Fibroblast of lung (primary cell): Measurements from ENCODE around the gene KCNT2. TPM values are rescaled to one million over a fixed set of nuclear protein-coding genes. Genes with fewer than 3 reads are reported as not detected.

Experiments
- DNase-seq, 2 donors: peaks; one replicate each; pipeline versions ENCODE4 v3.0.0 to v3.0.0-alpha.2; 2010; ENCODE audit warnings: low read depth in 2 of 2
- H2AFZ ChIP-seq: 2 replicates; pipeline ENCODE4 v1.5.1; 2012; ENCODE audit warnings: low read length, control low read depth, inconsistent platforms
- H3K27ac ChIP-seq: 2 replicates; pipeline ENCODE4 v1.5.1; 2011; ENCODE audit warnings: low read length, control low read depth; ENCODE audit not compliant: insufficient read depth
- H3K27me3 ChIP-seq: 2 replicates; pipeline ENCODE4 v1.5.1; 2011; ENCODE audit warnings: mild to moderate bottlenecking, low read length; ENCODE audit not compliant: control insufficient read depth, insufficient read depth
- H3K36me3 ChIP-seq: 2 replicates; pipeline ENCODE4 v1.5.1; 2011; ENCODE audit warnings: low read length; ENCODE audit not compliant: control insufficient read depth, insufficient read depth
- H3K4me1 ChIP-seq: 2 replicates; pipeline ENCODE4 v1.5.1; 2011; ENCODE audit warnings: low read length; ENCODE audit not compliant: control insufficient read depth, insufficient read depth; ENCODE audit errors: extremely low read depth
- H3K4me2 ChIP-seq: 2 replicates; pipeline ENCODE4 v1.5.1; 2011; ENCODE audit warnings: low read length, control low read depth; ENCODE audit not compliant: insufficient read depth; ENCODE audit errors: extremely low read depth
- H3K4me3 ChIP-seq, 4 experiments: fragments of 200-600 bp in 1 of 4; sonication (generic) in 1 of 4; replicated peaks in 1 of 4; 2 replicates each; pipeline ENCODE4 v1.5.1; 2011 to 2016; ENCODE audit warnings: low read length in 4 of 4, low read depth in 3 of 4, mild to moderate bottlenecking in 3 of 4, control low read depth in 2 of 4, inconsistent platforms in 1 of 4, mixed read lengths in 1 of 4; ENCODE audit not compliant: insufficient read depth in 1 of 4; ENCODE audit errors: control extremely low read depth in 1 of 4
- H3K79me2 ChIP-seq: 2 replicates; pipeline ENCODE4 v1.5.1; 2012; ENCODE audit warnings: mild to moderate bottlenecking, low read length, inconsistent platforms; ENCODE audit not compliant: control insufficient read depth, insufficient read depth
- H3K9ac ChIP-seq: 2 replicates; pipeline ENCODE4 v1.5.1; 2011; ENCODE audit warnings: mild to moderate bottlenecking, low read length, control low read depth; ENCODE audit not compliant: insufficient read depth
- H3K9me3 ChIP-seq: 2 replicates; pipeline ENCODE4 v1.5.1; 2012; ENCODE audit warnings: low read depth, low read length; ENCODE audit not compliant: control insufficient read depth, insufficient read depth
- H4K20me1 ChIP-seq: 2 replicates; pipeline ENCODE4 v1.5.1; 2011; ENCODE audit warnings: low read length; ENCODE audit not compliant: control insufficient read depth, insufficient read depth; ENCODE audit errors: extremely low read depth
- EZH2 ChIP-seq: IDR thresholded peaks from 2 replicates; pipeline ENCODE4 v1.5.1; 2012; ENCODE audit warnings: low read length, control low read depth, mild to moderate bottlenecking; ENCODE audit errors: missing control alignments
- polyA plus RNA-seq, 2 donors: library from polyadenylated mRNA; depleted of rRNA in 1 of 2; stranded (reverse) in 1 of 2; unstranded in 1 of 2; fragments of >200 nt; gene quantifications; 2 replicates each; pipeline ENCODE4 v1.2.1, GENCODE V29; 2011 to 2012; ENCODE audit warnings: missing spikeins in 1 of 2
- total RNA-seq: library from RNA; depleted of rRNA; stranded (reverse); fragments of >200 nt; gene quantifications from 2 replicates; pipeline ENCODE4 v1.2.1, GENCODE V29; 2014
- TF ChIP-seq, protein P1 (sequence below), 2 donors: IDR thresholded peaks in 1 of 2; conservative IDR thresholded peaks in 1 of 2; 1 replicate in 1 of 2; 2 replicates in 1 of 2; pipeline ENCODE4 v1.5.1; 2011 to 2012; ENCODE audit warnings: low read length in 2 of 2, control low read depth in 1 of 2, inconsistent platforms in 1 of 2, low read depth in 1 of 2, mild to moderate bottlenecking in 1 of 2

Gene KCNT2
- total and polyA plus RNA-seq, 2 donors (not counting 1 experiment from before 2014, with no cell fraction given) = 0.96 to 8.1 TPM

DNA sequence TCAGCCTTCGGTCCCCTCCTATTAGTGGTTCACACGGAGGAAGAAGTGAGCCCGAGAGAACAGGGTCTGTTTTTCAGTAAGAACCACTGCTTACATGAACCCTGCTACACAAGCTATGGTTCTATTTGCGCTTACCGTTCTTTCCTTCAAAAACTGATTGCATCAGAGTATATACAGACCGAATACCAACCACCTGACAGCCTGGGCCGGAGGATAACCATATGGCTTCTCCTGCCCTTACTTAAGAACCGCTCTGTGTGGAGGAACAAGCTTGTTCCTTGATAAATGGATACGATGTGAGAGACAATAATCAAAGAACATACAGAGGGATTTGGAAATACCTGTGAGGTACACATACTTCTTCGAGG is 1.1 kb upstream of the KCNT2 start:
- no peak overlapping the region for H3K9ac ChIP-seq
- H3K4me1 ChIP-seq = peaks cover 3% of the 10 kb centered on the region
- DNase-seq = no peak
- TF ChIP-seq, protein P1, sequence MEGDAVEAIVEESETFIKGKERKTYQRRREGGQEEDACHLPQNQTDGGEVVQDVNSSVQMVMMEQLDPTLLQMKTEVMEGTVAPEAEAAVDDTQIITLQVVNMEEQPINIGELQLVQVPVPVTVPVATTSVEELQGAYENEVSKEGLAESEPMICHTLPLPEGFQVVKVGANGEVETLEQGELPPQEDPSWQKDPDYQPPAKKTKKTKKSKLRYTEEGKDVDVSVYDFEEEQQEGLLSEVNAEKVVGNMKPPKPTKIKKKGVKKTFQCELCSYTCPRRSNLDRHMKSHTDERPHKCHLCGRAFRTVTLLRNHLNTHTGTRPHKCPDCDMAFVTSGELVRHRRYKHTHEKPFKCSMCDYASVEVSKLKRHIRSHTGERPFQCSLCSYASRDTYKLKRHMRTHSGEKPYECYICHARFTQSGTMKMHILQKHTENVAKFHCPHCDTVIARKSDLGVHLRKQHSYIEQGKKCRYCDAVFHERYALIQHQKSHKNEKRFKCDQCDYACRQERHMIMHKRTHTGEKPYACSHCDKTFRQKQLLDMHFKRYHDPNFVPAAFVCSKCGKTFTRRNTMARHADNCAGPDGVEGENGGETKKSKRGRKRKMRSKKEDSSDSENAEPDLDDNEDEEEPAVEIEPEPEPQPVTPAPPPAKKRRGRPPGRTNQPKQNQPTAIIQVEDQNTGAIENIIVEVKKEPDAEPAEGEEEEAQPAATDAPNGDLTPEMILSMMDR (conservative IDR thresholded peaks at IDR 0.05 in 1 of 2, IDR thresholded peaks at IDR 0.05 in 1 of 2; ENCODE audit: low read depth in 1 of 2, low read length in 2 of 2) = no peak
- TF ChIP-seq EZH2 = no peak
- H4K20me1 ChIP-seq = no peaks in the 10 kb centered on the region
- no peaks in the 10 kb centered on the region for H3K36me3 ChIP-seq
- H3K27ac ChIP-seq = no peak overlapping the region
- no peaks in the 10 kb centered on the region for H3K9me3 ChIP-seq
- H2AFZ ChIP-seq = peak overlapping the region; percentile 55
- H3K27me3 ChIP-seq = no peaks in the 10 kb centered on the region
- peak overlapping the region in 2 of 4 experiments; percentile 73 to 98 for H3K4me3 ChIP-seq
- H3K4me2 ChIP-seq = peak overlapping the region; percentile 59
- no peaks in the 10 kb centered on the region for H3K79me2 ChIP-seq

DNA sequence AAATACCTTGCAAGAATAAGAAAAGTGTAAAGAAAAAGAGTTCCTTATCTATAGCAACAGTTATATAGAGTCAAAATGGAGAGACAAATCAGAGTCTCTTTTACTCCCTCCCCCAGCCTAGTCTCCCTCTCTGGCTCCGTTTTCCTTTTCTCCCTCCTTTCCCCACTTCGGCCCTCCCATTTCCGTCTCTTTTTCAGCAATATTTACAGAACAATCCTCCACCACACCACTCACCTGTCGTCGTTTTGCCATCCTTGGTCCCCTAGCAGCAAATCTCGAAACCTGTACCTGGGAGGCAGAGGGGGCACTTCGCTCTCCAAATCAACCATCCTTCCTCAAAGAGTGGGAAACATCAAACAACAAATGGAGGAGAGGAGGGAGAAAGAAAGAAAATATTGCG is 259 bp downstream of the KCNT2 start:
- H3K4me2 ChIP-seq = peak overlapping the region; percentile 88
- H3K4me1 ChIP-seq = peaks cover 3% of the 10 kb centered on the region
- H4K20me1 ChIP-seq = no peaks in the 10 kb centered on the region
- H3K27ac ChIP-seq = no peak overlapping the region
- H3K4me3 ChIP-seq = peak overlapping the region; percentile 37 to 98 (median 66)
- no peak overlapping the region for H3K9ac ChIP-seq
- no peak for TF ChIP-seq EZH2
- TF ChIP-seq, protein P1 (conservative IDR thresholded peaks at IDR 0.05 in 1 of 2, IDR thresholded peaks at IDR 0.05 in 1 of 2; ENCODE audit: low read depth in 1 of 2, low read length in 2 of 2) = no peak
- H3K79me2 ChIP-seq = no peaks in the 10 kb centered on the region
- no peaks in the 10 kb centered on the region for H3K27me3 ChIP-seq
- peak; percentile 8 to 15 for DNase-seq
- no peaks in the 10 kb centered on the region for H3K36me3 ChIP-seq
- H3K9me3 ChIP-seq = no peaks in the 10 kb centered on the region
- peak overlapping the region; percentile 63 for H2AFZ ChIP-seq

DNA sequence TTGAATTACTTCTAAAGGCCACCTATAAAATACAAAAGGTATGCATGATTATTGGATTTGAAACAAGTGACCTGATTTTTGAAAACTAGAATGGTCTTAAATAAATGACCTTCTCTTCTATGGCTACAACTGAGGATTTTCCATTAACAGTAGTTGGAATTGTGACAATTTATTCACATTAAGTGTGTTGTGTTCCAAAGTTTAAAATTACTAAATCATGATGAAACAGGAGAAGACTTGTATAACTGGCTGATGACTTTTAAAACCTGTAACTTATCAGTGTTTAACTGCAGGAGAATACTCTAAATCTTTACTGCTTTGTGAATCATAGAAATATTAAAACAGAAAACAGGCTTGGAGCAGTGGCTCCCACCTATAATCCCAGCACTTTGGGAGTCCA is 4.6 kb downstream of the KCNT2 start:
- no peaks in the 10 kb centered on the region for H4K20me1 ChIP-seq
- H3K36me3 ChIP-seq = no peaks in the 10 kb centered on the region
- no peak overlapping the region for H3K4me2 ChIP-seq
- no peak overlapping the region for H3K9ac ChIP-seq
- H3K27ac ChIP-seq = no peak overlapping the region
- DNase-seq = no peak
- H2AFZ ChIP-seq = no peak overlapping the region
- TF ChIP-seq, protein P1 (conservative IDR thresholded peaks at IDR 0.05 in 1 of 2, IDR thresholded peaks at IDR 0.05 in 1 of 2; ENCODE audit: low read depth in 1 of 2, low read length in 2 of 2) = no peak
- no peak for TF ChIP-seq EZH2
- H3K9me3 ChIP-seq = no peaks in the 10 kb centered on the region
- no peaks in the 10 kb centered on the region for H3K4me1 ChIP-seq
- no peak overlapping the region for H3K4me3 ChIP-seq
- no peaks in the 10 kb centered on the region for H3K27me3 ChIP-seq
- H3K79me2 ChIP-seq = no peaks in the 10 kb centered on the region
